GM19193 (cell line): ENCODE measurements around the gene PROZ.
A peak's percentile ranks its signal among the peaks of the same experiment; 100 is the strongest.

ENCODE experiments used
- POLR2A ChIP-seq: IDR thresholded peaks from 4 replicates; pipeline ENCODE4 v1.6.1; 2011; ENCODE audit not compliant: insufficient read depth, insufficient read length; ENCODE audit errors: extremely low read depth

The PROZ gene

GRCh38 chr13:113145911-113146598, 12.4 kb upstream of the PROZ start:
- TF ChIP-seq POLR2A: no peak

GRCh38 chr13:113146750-113147149, 11.7 kb upstream of the PROZ start:
- TF ChIP-seq POLR2A: no peak

GRCh38 chr13:113147206-113147605, 11.2 kb upstream of the PROZ start:
- TF ChIP-seq POLR2A: no peak

DNA sequence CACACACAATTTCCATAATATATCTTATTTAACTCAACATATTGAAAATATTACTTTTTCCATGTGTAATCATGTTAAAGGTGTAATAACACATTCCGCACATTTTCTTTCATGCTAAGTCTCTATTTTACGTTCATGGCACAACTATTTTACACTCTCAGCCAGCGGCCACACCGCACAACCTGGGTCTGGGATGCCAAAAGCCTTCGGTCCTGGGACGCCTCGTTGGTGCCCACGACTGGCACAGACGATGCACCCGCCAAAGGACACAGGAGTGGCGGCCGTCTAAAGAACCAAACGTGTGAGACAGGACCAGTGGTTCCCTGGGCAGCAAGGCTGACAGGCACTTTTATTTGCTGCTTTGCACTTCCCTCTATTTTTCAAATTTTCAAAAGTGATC, 10.0 kb upstream of the PROZ start:
- no peak for TF ChIP-seq POLR2A

- no peak for TF ChIP-seq POLR2A
Observed at GRCh38 chr13:113148940-113149503, 9.4 kb upstream of the PROZ start.

- TF ChIP-seq POLR2A: no peak
Observed at GRCh38 chr13:113149711-113150549, 8.5 kb upstream of the PROZ start.

DNA sequence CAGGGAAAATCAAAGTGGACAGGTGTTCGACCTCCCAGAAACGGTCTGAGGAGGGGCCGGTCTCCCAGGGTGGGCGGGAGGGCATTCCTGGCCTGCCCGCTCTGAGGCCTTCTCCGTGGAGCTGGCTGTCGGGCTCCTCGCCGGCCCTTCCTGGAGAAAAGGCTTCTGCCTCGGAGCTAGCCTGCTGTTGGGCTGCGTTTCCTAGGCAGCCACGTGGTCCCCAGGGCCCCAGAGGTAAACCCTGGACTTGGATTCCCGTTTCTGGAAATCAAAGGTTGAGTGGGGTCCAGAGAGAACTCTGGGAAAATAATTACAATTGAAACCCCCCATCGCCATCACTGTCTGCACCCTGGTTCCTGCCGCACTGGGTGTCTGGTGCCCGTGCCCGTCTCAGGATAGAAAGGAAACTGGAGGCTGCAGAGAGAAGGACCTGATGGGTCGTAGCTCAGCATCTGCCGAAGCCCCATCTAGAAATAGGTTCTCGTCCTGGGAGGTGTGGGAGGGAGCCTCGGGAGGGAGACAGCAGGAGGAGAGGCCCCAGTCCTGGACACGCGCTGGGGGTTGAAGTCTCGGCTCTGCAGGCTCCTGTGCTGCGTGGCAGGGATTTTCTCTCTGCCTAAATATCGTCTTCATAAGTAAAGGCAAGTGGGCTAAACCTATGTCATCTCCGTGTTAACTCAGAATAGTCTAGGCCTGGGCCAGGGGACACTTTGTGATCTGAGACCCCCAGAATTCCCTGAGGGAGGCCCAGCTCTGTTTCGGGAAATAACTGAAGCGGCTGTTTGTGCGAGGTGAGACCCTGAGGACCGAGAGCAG, 7.7 kb upstream of the PROZ start:
- TF ChIP-seq POLR2A: no peak

DNA sequence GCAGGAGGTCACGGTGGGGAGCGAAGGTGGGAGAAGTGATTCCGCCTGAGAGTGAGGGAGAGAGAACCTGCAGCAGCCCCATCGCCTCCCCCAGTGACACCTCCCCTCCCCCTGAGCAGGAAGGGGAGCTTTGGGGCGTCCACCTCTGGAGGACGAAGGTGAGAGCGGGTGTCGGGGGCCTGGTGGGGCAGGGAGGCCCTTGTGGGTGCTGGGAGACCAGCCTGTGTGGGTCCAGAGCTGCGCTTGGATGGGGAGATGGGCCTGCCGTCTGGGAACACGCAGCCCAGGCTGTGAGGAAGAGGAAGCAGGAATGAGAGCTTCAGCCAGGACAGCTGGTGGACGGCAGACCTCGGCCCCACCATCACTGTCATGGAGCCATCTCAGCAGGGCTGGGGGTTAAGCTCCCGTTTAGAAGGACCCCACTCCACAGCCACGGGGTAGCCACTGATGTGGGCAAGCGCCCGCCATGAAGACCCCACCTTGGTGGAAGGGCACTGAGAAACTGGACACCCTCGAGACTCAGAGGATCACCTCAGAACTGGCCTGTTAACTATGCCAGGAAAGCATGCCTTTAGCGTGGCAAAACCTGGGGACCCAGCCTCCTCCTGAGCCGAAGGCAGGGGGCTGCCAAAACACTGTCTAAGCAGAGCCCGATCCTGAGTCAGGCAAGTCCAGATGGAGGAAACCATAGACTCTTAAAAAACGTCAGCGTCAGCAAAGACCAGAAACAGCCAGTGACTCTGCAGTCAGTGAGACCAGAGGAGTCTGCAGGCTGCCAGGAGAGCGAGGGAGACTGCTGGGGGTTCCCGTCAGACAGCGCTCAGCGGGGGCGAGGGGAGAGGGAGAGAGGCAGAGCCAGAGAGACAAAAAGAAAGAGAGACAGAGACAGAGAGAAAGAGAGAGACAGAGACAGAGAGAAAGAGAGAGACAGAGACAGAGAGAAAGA, 6.4 kb upstream of the PROZ start:
- TF ChIP-seq POLR2A: no peak

DNA sequence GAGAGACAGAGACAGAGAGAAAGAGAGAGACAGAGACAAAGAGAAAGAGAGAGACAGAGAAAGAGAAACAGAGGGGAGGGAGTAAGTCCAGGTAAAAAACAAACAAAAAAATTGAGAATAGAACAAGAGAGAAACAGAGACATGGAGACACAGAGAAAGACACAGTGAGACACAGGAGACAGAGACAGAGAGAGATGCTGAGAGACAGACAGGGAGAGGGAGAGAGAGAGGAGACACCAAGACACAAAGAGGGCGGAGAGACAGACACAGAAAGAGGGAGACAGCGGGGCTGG, 5.8 kb upstream of the PROZ start:
- no peak for TF ChIP-seq POLR2A

DNA sequence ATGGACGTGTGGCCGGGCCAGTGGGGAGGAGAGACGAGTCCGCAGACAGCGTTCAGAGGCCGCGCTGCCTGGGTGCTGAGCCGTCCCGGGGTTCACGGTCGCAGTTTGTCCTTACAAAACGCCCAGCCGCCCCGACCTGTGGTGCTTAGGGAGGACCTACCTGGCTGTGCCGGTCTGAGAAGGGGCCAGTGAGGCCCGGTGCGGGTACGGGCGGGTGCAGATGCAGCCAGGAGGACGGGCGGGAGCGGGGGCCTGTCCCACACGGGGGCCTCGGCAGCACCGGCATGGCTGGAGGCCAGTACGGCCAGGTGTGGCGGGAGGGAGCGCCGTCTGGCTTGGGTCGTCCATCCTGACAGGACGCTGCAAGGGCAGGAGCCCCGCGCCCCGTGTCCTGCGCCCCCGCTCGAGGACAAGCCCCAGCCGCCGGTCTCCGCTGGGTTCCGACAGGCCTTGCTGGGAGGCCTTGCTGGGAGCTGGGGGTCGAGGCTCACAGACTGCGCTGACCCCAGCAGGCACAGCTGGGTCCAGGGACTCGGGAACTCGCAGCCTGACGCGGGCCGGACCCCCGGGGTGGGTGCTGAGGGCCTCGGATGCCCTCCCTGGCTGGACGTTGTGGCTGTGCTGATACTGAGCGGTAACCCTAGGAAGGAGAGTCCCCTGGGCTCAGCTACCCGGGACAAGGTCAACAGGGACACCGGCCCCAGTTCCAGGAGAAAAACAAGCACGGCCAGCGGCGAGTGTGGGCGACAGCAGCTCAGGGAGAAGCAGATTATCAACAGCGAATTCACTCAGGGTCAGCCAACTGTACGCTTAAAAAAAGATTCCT, 5.3 kb upstream of the PROZ start:
- no peak for TF ChIP-seq POLR2A

GRCh38 chr13:113153810-113154748, 4.4 kb upstream of the PROZ start:
- peak; percentile 50 for TF ChIP-seq POLR2A

- no peak for TF ChIP-seq POLR2A
Observed at GRCh38 chr13:113155201-113155600, 3.2 kb upstream of the PROZ start.
